ENCODE measurements around the gene TSPEAR.

GRCh38 chr21:44483288-44484237 is 227.8 kb downstream of the TSPEAR start:
- TF ChIP-seq POLR2AphosphoS5 (IDR thresholded peaks at IDR 0.05; ENCODE audit: low read depth, low read length) (no peak), POLR2A (IDR thresholded peaks at IDR 0.05; ENCODE audit: low read depth, low read length) (no peak), TAF1 (IDR thresholded peaks at IDR 0.05; ENCODE audit: low read depth, low read length) (no peak)
